ENCODE measurements around the gene DCP1A.

DCP1A gene

DNA sequence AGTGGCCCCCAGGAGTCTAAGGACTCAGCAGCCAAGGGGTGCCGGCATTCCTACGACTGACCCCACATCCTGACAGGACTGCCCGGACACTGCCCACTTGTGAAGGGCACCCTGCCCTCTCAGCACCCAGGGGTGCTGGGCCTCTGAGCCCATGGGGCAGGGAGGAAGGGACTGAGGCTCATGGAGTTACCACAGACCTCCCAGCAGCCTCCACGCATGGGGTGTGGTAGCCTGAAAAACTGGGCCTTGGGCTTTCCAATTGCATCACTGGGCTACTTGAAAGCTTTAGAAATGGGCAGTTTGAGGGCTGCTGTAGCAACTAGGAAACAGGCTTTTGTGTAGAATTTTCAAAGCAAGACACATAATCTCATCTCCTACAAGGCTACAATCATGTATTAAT is 104.7 kb downstream of the DCP1A start:
- DNase-seq, result no peak

DNA sequence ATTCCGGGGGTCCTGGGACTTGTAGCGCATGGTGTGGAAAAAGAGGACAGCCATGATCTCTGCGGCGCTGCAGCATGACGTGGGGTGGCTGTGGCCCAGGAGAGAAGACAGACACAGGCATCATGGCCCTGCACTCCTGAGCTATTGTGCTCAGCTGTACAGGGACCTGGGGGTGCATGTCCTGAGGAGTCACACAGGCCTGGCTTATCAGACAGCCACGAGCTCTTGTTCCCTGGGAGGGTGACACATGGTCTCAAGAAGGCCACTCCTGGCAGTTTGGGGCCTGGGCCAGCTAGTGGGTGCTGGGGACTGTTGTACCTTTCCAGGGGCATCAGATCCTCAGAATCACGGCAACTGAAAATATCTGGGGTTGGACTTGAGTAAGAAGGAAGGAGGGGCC is 105.2 kb downstream of the DCP1A start:
- DNase-seq, result no peak

- no peak for DNase-seq
These were observed 106.1 kb downstream of the DCP1A start for GRCh38 chr3:53240989-53241972.

DNA sequence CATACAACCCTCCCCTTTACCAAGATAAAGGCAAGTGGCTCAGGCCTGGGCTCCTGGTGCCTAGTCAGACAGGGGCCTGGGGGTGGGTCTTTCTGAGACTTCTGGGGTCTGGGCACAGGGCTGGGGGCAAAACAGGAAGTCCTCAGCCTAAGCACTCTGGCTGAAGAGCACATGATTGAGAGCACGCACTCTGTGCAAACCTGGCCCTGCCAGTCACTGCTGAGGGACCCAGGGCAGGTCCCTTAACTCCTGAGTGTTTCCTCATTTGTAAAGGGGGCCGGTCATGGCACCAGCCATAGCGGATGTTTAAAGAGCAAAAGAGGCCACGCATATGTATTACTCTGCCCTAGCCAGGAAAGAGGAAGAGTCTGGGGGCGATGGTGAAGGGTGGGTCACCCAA is 107.5 kb downstream of the DCP1A start:
- DNase-seq, result no peak

DNA sequence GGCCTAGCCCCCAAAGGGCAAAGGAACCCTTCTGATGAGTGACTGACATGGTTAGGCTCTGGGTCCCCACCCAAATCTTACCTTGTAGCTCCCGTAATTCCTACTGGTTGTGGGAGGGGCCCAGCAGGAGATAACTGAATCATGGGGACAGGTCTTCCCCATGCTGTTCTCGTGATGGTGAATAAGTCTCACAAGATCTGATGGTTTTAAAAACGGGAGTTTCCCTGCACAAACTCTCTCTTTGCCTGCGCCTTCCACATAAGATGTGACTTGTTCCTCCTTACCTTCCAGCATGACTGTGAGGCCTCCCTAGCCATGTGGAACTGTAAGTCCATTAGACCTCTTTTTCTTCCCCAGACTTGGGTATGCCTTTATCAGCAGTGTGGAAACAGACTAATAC is 108.5 kb downstream of the DCP1A start:
- DNase-seq, result no peak

DNA sequence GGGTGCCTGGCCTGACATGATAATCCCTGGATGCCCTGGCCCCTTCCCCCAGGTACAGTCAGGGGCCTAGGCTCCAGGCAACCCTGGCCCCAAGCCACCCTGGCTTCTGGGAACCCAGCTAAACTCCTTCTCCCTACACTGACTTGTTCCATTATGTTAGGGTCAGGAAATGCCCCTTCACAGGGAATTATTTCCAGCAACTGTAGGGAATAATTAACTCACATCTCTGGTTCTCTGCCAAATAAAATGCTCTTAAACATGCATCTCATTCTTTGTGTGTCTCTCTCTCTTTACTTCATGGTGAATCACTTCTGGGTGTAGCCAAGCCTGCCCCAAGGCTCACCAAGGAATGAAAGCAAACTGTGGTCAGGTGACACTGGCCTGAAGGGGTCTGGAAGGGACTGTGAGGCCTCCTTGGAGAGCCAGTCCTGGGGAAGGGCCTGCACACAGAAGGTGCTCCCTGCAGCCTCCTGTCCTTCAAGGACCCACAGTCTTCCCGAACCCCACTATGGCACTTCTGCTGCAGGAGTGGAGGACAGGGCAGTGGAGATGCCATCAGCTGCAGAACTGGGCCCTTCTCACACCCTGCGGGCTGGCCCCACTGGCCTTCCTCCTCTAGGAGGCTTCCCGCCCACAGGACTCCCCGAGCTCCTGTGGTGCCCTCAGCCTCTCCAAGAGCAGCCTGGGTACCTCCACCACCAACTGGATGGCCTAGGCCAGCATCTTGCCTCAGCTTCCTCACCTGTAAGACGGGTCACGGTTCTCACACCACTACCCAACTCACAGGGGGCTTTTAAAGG is 109.1 kb downstream of the DCP1A start:
- no peak for DNase-seq

- DNase-seq, result no peak
These were observed 111.1 kb downstream of the DCP1A start for GRCh38 chr3:53236112-53236841.

DNA sequence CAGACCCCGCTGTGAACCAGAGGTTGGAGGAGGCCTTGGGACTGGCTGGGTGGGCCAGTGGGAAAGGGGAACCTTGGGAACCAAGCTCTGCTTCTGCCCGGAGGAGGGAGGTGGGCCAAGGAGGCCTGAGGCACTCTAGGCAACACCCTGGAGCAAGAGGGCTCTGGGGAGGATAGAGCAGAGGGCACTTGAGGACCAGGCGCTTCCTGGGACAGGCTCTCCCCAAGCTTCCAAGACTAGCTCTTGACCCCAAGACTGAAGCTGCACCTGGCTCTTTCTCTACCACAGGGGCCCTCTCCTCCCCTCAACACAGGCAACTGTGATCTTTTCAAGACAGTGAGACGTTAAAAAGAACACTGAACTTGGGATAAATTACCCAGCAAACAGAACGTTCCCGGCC is 111.8 kb downstream of the DCP1A start:
- DNase-seq, result no peak

- DNase-seq, result no peak
These were observed 112.5 kb downstream of the DCP1A start for GRCh38 chr3:53234841-53235232.

GRCh38 chr3:53234130-53234840 is 113.1 kb downstream of the DCP1A start:
- no peak for DNase-seq

Measured in cerebellar nuclear complex (tissue), 1 donor.